Measurements from ENCODE around the gene MMP14.
"Not testable (repeated sequence)": the region's sequence is repeated elsewhere in the genome, so short reads cannot be mapped to it uniquely, and the experiment has no call there.

MMP14 gene

GRCh38 chr14:22848351-22849164 lies 12.2 kb downstream of the MMP14 start:
- no peak for TF ChIP-seq CTCF (IDR thresholded peaks at IDR 0.05; ENCODE audit: borderline replicate concordance, insufficient read depth, low read depth, low read length)
- no peak overlapping the region for H3K4me3 ChIP-seq (ENCODE audit: low read depth, low read length)

GRCh38 chr14:22849212-22849819 lies 12.9 kb downstream of the MMP14 start:
- no peak for TF ChIP-seq CTCF (IDR thresholded peaks at IDR 0.05; ENCODE audit: borderline replicate concordance, insufficient read depth, low read depth, low read length)
- no peak overlapping the region for H3K4me3 ChIP-seq (ENCODE audit: low read depth, low read length)

- TF ChIP-seq CTCF (IDR thresholded peaks at IDR 0.05; ENCODE audit: borderline replicate concordance, insufficient read depth, low read depth, low read length) = no peak
- no peak overlapping the region for H3K4me3 ChIP-seq (ENCODE audit: low read depth, low read length)
These were observed 14.8 kb downstream of the MMP14 start for GRCh38 chr14:22850944-22851764.

- H3K4me3 ChIP-seq (ENCODE audit: low read depth, low read length) = not testable (repeated sequence)
These were observed 15.8 kb downstream of the MMP14 start for GRCh38 chr14:22852178-22852577.

GRCh38 chr14:22852599-22852939 lies 16.2 kb downstream of the MMP14 start:
- TF ChIP-seq CTCF (IDR thresholded peaks at IDR 0.05; ENCODE audit: borderline replicate concordance, insufficient read depth, low read depth, low read length) = no peak
- no peak overlapping the region for H3K4me3 ChIP-seq (ENCODE audit: low read depth, low read length)

GRCh38 chr14:22852940-22853767 lies 16.8 kb downstream of the MMP14 start:
- peak overlapping the region; percentile 11 for H3K4me3 ChIP-seq (ENCODE audit: low read depth, low read length)
- TF ChIP-seq CTCF (IDR thresholded peaks at IDR 0.05; ENCODE audit: borderline replicate concordance, insufficient read depth, low read depth, low read length) = peak; percentile 88

- H3K4me3 ChIP-seq (ENCODE audit: low read depth, low read length) = not testable (repeated sequence)
These were observed 17.9 kb downstream of the MMP14 start for GRCh38 chr14:22854296-22854695.
